HepG2 (cell line): ENCODE results near the gene NHSL1. TPM values are rescaled to one million over a fixed set of nuclear protein-coding genes. Genes with fewer than 3 reads are reported as not detected.

Experiments used
- BORCS8-MEF2B ChIP-seq: sonication (generic); formaldehyde crosslinking; IDR thresholded peaks from 2 replicates; pipeline ENCODE4 v1.8.0; 2022; ENCODE audit warnings: mild to moderate bottlenecking, missing genetic modification reagents
- BRF2 ChIP-seq: sonication (generic); formaldehyde crosslinking; IDR thresholded peaks from 2 replicates; pipeline ENCODE4 v1.8.1; 2022; ENCODE audit warnings: mild to moderate bottlenecking, missing genetic modification reagents
- EEA1 ChIP-seq: sonication (generic); formaldehyde crosslinking; IDR thresholded peaks from 2 replicates; pipeline ENCODE4 v1.5.1; 2020; ENCODE audit warnings: mild to moderate bottlenecking, missing genetic modification reagents, borderline replicate concordance
- HNF4G ChIP-seq, 2 experiments: sonication (generic) in 1 of 2; formaldehyde crosslinking in 1 of 2; IDR thresholded peaks; 2 replicates each; pipeline versions ENCODE4 v1.4.0 to v1.6.1; 2011 to 2020; ENCODE audit warnings: borderline replicate concordance in 2 of 2, low read depth in 2 of 2, mild to moderate bottlenecking in 2 of 2, low read length in 1 of 2, missing genetic modification reagents in 1 of 2, moderate library complexity in 1 of 2
- KDM5A ChIP-seq: fragments of 200-600 bp; sonication (generic); IDR thresholded peaks from 2 replicates; pipeline ENCODE4 v1.7.0; 2018; ENCODE audit warnings: antibody characterized with exemption, mild to moderate bottlenecking, low read length, borderline replicate concordance
- LCORL ChIP-seq, 2 experiments: fragments of 450-650 bp in 1 of 2; sonication (generic) in 1 of 2; formaldehyde crosslinking in 1 of 2; IDR thresholded peaks; 2 replicates each; pipeline versions ENCODE4 v1.5.0 to v1.6.1; 2017 to 2020; ENCODE audit warnings: antibody characterized with exemption in 1 of 2, missing genetic modification reagents in 1 of 2
- MAZ ChIP-seq, 2 experiments: sonication (generic) in 1 of 2; formaldehyde crosslinking in 1 of 2; IDR thresholded peaks; 2 replicates each; pipeline versions ENCODE4 v1.5.0 to v1.6.1; 2012 to 2020; ENCODE audit warnings: low read depth in 2 of 2, mild to moderate bottlenecking in 2 of 2, borderline replicate concordance in 1 of 2, improper control_type of control experiment in 1 of 2, low read length in 1 of 2, missing genetic modification reagents in 1 of 2, moderate library complexity in 1 of 2
- MEIS1 ChIP-seq: sonication (generic); formaldehyde crosslinking; IDR thresholded peaks from 2 replicates; pipeline ENCODE4 v1.9.0; 2021; ENCODE audit warnings: mild to moderate bottlenecking, missing genetic modification reagents, moderate library complexity, borderline replicate concordance
- NCOR1 ChIP-seq: fragments of 200-600 bp; sonication (generic); IDR thresholded peaks from 2 replicates; pipeline ENCODE4 v1.7.0; 2017; ENCODE audit warnings: antibody characterized with exemption, low read length, borderline replicate concordance
- PHF20 ChIP-seq: sonication (generic); formaldehyde crosslinking; IDR thresholded peaks from 2 replicates; pipeline ENCODE4 v1.5.0; 2020; ENCODE audit warnings: mild to moderate bottlenecking, missing genetic modification reagents
- SMC3 ChIP-seq: IDR thresholded peaks from 2 replicates; pipeline ENCODE4 v1.6.1; 2011; ENCODE audit warnings: low read length, improper control_type of control experiment
- SOX13 ChIP-seq, 3 experiments: fragments of 450-650 bp in 1 of 3; sonication (generic) in 1 of 3; formaldehyde crosslinking in 1 of 3; IDR thresholded peaks in 2 of 3; conservative IDR thresholded peaks in 1 of 3; 2 replicates each; pipeline versions ENCODE4 v1.5.0 to v1.6.1; 2016 to 2020; ENCODE audit warnings: antibody characterized with exemption in 1 of 3, mild to moderate bottlenecking in 1 of 3, missing compliant biosample characterization in 1 of 3, missing genetic modification reagents in 1 of 3, moderate library complexity in 1 of 3
- ZBTB34 ChIP-seq: sonication (generic); formaldehyde crosslinking; IDR thresholded peaks from 2 replicates; pipeline ENCODE4 v1.8.0; 2022; ENCODE audit warnings: mild to moderate bottlenecking, missing genetic modification reagents
- ZEB1 ChIP-seq: IDR thresholded peaks from 2 replicates; pipeline ENCODE4 v1.6.1; 2012; ENCODE audit warnings: mild to moderate bottlenecking, low read depth, inconsistent platforms; ENCODE audit not compliant: insufficient replicate concordance
- ZNF235 ChIP-seq: sonication (generic); formaldehyde crosslinking; IDR thresholded peaks from 2 replicates; pipeline ENCODE4 v1.8.1; 2023; ENCODE audit warnings: mild to moderate bottlenecking, missing genetic modification reagents, borderline replicate concordance
- ZNF598 ChIP-seq: sonication (generic); formaldehyde crosslinking; IDR thresholded peaks from 2 replicates; pipeline ENCODE4 v1.5.1; 2020; ENCODE audit warnings: mild to moderate bottlenecking, missing genetic modification reagents, borderline replicate concordance
- polyA plus RNA-seq, 8 experiments: library from polyadenylated mRNA; depleted of rRNA in 3 of 8; stranded (reverse) in 7 of 8; unstranded in 1 of 8; fragments of >200 nt; fragmentation: Illumina TruSeq in 4 of 8; extraction: Trizol in 4 of 8; gene quantifications; 2 replicates each; pipeline versions ENCODE4 v1.2.1 to v1.2.3, GENCODE V29; 2011 to 2016; ENCODE audit warnings: low read depth in 4 of 8, missing spikeins in 1 of 8, mixed read lengths in 1 of 8; ENCODE audit not compliant: insufficient read depth in 1 of 8
- total RNA-seq, 5 experiments: library from RNA; depleted of rRNA; stranded (reverse); fragments of >200 nt; fragmentation: Illumina TruSeq; extraction: Trizol; gene quantifications; 2 replicates each; pipeline ENCODE4 v1.2.3, GENCODE V29; 2016; ENCODE audit warnings: low read depth in 1 of 5
- TF ChIP-seq, protein P1 (sequence below): IDR thresholded peaks from 2 replicates; pipeline ENCODE4 v1.6.1; 2016

Gene NHSL1
- total and polyA plus RNA-seq, 2 of the 13 experiments (the other 11 are each of a cell fraction or from before 2014, with no cell fraction given), result 24.9 to 53.6 TPM

- TF ChIP-seq BORCS8-MEF2B (peak; percentile 86), NCOR1 (peak; percentile 38; the same call in 1 of the 2 replicates), ZBTB34 (CRISPR knock-in tag) (peak; percentile 61; the same call in 1 of the 2 replicates), MAZ (IDR thresholded peaks at IDR 0.05; ENCODE audit: borderline replicate concordance, low read depth, low read length) (peak; percentile 97), MAZ (CRISPR knock-in tag; IDR thresholded peaks at IDR 0.05; ENCODE audit: low read depth) (peak; percentile 99), MEIS1 (CRISPR knock-in tag) (peak; percentile 82), BRF2 (CRISPR knock-in tag) (no peak; the same call in 1 of the 2 replicates), SMC3 (peak; percentile 17; the same call in 1 of the 2 replicates), PHF20 (CRISPR knock-in tag) (peak; percentile 65), ZEB1 (peak; percentile 78), ZNF235 (CRISPR knock-in tag) (no peak), SOX13 (IDR thresholded peaks at IDR 0.05) (0 out of 2 replicates have a peak, but pooled peaks have one; percentile 50), SOX13 (CRISPR knock-in tag; conservative IDR thresholded peaks at IDR 0.05 in 1 of 2, IDR thresholded peaks at IDR 0.05 in 1 of 2) (peak in 1 of 2 experiments; percentile 91; a peak in 2 of 4 replicates), ZNF598 (CRISPR knock-in tag) (peak; percentile 41; the same call in 1 of the 2 replicates), EEA1 (no peak; the same call in 1 of the 2 replicates), KDM5A (no peak), LCORL (IDR thresholded peaks at IDR 0.05) (peak; percentile 57), LCORL (CRISPR knock-in tag; IDR thresholded peaks at IDR 0.05) (peak; percentile 99), HNF4G (IDR thresholded peaks at IDR 0.05; ENCODE audit: borderline replicate concordance, low read depth, low read length) (no peak), HNF4G (CRISPR knock-in tag; IDR thresholded peaks at IDR 0.05; ENCODE audit: borderline replicate concordance, low read depth) (peak; percentile 51)
- TF ChIP-seq, protein P1, sequence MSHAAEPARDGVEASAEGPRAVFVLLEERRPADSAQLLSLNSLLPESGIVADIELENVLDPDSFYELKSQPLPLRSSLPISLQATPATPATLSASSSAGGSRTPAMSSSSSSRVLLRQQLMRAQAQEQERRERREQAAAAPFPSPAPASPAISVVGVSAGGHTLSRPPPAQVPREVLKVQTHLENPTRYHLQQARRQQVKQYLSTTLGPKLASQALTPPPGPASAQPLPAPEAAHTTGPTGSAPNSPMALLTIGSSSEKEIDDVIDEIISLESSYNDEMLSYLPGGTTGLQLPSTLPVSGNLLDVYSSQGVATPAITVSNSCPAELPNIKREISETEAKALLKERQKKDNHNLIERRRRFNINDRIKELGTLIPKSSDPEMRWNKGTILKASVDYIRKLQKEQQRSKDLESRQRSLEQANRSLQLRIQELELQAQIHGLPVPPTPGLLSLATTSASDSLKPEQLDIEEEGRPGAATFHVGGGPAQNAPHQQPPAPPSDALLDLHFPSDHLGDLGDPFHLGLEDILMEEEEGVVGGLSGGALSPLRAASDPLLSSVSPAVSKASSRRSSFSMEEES, result no peak
These were observed 95.3 kb downstream of the NHSL1 start, which contains the start of gene HEBP2 (continued) for GRCh38 chr6:138403801-138404665.
